Small intestine (tissue), 7 donors: ENCODE results near the gene GBGT1. TPM values are rescaled to one million over a fixed set of nuclear protein-coding genes. Genes with fewer than 3 reads are reported as not detected.

Experiments used
- DNase-seq, 2 donors: peaks; one replicate each; pipeline versions ENCODE4 v3.0.0 to v3.0.0-alpha.2; 2013
- FAIRE-seq: peaks from 2 replicates; lab custom pipeline; 2012; peaks lifted over from hg19 to GRCh38; lab: Jason Lieb, UNC
- H3K27ac ChIP-seq, 3 donors: one replicate each; pipeline ENCODE4 v1.5.1; 2013; ENCODE audit warnings: low read length in 2 of 3, mild to moderate bottlenecking in 2 of 3, control low read depth in 1 of 3, inconsistent platforms in 1 of 3, low read depth in 1 of 3, moderate library complexity in 1 of 3
- H3K27me3 ChIP-seq, 3 donors: one replicate each; pipeline ENCODE4 v1.6.1; 2013; ENCODE audit warnings: low read length in 3 of 3, inconsistent platforms in 1 of 3; ENCODE audit not compliant: control insufficient read depth in 3 of 3, insufficient read depth in 3 of 3
- H3K36me3 ChIP-seq, 3 donors: one replicate each; pipeline ENCODE4 v1.6.1; 2013; ENCODE audit warnings: low read length in 3 of 3, inconsistent platforms in 1 of 3, low read depth in 1 of 3, mild to moderate bottlenecking in 1 of 3, moderate library complexity in 1 of 3; ENCODE audit not compliant: control insufficient read depth in 3 of 3, insufficient read depth in 2 of 3
- H3K4me1 ChIP-seq, 3 donors: one replicate each; pipeline ENCODE4 v1.6.1; 2013; ENCODE audit warnings: low read length in 2 of 3, inconsistent platforms in 1 of 3, low read depth in 1 of 3, mild to moderate bottlenecking in 1 of 3, moderate library complexity in 1 of 3; ENCODE audit not compliant: control insufficient read depth in 3 of 3, insufficient read depth in 2 of 3
- H3K4me3 ChIP-seq, 3 donors: one replicate each; pipeline ENCODE4 v1.5.1; 2013; ENCODE audit warnings: low read length in 3 of 3, control low read depth in 1 of 3, inconsistent platforms in 1 of 3, low read depth in 1 of 3, mild to moderate bottlenecking in 1 of 3, moderate library complexity in 1 of 3
- H3K9me3 ChIP-seq, 2 donors: one replicate each; pipeline ENCODE4 v1.6.1; 2013; ENCODE audit warnings: low read depth in 1 of 2, low read length in 1 of 2; ENCODE audit not compliant: control insufficient read depth in 2 of 2, insufficient read depth in 1 of 2
- WGBS, 3 donors: extraction: QIAGEN DNeasy Blood & Tissue Kit; methylation state at CpG; one replicate each; pipeline ENCODE4 v1.1.7; 2013; 5-methylcytosine and 5-hydroxymethylcytosine counted together
- polyA plus RNA-seq, 4 donors: library from polyadenylated mRNA; stranded (reverse) in 3 of 4; unstranded in 1 of 4; fragments of 200-250 nt in 3 of 4; fragments of 120-200 nt in 1 of 4; gene quantifications; one replicate each; pipeline versions ENCODE4 v1.2.1 to v1.2.3, GENCODE V29; 2013
- donor health status: healthy with polysubstance abuse.
- donor health status: control.
- donor health status: control.
- donor health status: Bipolar disorder and iron deficiency.
- donor health status: healthy.

Gene GBGT1
- polyA plus RNA-seq, 4 donors: 0.45 to 15.4 (median 6.9) TPM

DNA sequence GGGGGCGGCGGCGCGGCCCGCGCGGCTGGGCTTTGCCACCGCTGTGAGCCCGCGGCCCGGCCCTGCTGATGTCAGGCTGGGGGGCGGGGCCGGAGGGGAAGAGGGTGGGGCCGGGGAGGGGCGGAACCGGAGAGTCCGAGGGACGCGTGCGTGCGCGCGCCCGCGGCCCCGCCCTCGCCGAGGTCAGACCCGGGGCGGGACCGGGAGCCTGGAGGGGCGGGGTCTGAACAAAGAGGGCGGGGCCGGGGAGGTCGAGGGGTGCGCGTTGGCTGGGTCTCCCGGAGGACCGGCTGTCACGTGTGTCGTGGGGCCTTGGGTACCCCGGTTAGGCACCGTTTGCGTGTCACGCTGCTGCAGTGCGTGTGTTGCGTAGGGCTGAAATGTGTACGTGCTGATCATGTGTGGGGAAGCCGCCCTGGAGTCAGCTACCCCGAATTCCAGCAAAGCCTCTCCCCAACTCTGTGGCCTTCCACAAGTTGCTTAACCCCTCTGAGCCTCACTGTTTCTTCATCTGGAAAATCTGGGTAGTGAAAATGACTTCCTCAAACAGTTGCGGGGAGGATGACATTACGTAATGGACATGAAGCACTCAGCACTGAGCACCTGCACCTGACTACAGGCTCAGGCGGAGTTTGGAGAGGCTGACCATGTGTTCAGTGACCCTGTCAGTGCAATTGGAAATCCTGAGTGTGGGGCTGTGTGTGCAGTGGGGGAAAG is 42.4 kb downstream of the GBGT1 start, which contains the start of gene RALGDS:
Gene RALGDS, minus strand, starts transcription at position 43 of the 717 bp plus-strand sequence. CDS start 86 bp downstream, outside the sequence.
- Histone ChIP-seq H3K27me3 (no peaks in the 10 kb centered on the region), H3K9me3 (no peaks in the 10 kb centered on the region), H3K4me3 (peak within 1 kb of the TSS; percentile 55 to 85 (median 62)), H3K27ac (peak within 1 kb of the TSS; percentile 81 to 94 (median 90)), H3K4me1 (peaks cover 19 to 55% (median 19%) of the 10 kb centered on the region in 3 donors), H3K36me3 (peaks cover 0 to 32% (median 0%) of the 10 kb centered on the region in 3 donors)
- WGBS, 3 donors: 4 to 10% (median 6%) methylated on average over 27 to 53 of the region's 53 CpGs
- FAIRE-seq (no peak), DNase-seq (peak; percentile 90 to 91)

DNA sequence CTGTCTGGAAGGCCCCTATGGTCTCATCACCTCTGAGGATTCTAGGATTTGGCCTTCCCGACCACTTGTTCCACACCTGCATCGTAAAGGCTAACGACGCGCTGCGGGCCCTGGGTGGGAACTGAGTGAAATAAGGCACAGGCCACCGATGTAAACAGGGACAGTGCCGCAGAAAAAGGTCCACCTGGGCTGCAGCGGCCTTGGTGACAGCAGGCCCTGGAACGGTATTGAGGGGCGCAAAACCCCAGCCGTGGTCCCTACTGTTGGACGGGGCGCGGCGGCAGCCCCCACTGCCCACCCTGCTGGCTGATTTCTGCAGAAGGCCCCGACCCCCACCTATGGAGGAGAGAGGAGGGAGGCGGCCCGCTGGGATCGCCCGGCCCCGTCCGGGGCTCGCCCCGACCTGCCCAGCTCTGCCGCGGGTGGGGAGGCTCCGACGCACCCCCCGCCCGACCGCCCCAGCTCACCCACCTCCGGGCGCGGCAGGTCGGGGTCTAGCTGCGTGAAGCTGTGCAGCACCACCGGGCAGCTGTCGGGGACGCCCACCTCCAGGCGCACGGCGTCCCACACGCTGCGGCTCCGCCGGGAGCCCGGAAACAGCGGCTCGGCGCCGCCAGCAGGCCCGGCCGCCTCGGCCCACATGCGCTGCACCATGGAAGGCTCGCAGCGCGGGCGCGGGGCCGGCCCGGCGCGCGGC is 43.1 kb downstream of the GBGT1 start:
- peaks cover 19 to 51% (median 22%) of the 10 kb centered on the region in 3 donors for H3K4me1 ChIP-seq
- WGBS, 3 donors: 1 to 3% (median 2%) methylated on average over 37 to 66 of the region's 66 CpGs

DNA sequence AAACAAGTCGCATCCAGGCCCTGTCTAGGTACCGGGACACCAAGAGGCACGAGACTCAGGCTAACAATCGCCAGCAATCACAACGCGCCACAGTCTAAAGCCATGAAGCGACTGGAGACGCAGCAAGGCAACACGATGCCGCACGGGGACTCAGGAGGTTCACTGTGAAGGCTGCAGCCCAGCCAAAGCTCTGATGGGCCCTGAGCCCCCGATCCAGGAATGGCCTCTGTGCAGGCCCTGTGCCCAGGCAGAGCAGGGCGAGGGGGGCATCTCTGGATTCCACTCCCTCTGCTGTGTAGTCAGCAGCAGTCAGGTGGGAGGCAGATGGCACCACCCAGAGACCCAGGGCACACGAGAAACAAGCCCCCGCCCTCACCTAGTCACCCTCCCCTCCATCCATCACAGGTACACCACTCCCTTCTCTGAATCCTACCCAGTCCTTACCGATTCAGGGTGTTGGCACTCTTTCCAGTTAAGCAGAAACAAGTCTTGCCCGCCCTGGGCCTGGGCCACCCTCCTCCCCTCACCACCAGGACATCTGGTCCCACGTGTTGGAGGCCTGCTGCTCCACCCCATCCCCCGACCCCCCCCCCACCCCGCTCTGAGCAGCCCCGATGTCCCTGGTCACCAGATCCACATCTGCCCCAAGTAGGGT is 43.7 kb downstream of the GBGT1 start:
- FAIRE-seq: no peak
- 42 to 46% (median 45%) methylated on average over 19 to 21 of the region's 21 CpGs for WGBS, 3 donors
- Histone ChIP-seq H3K27me3 (no peaks in the 10 kb centered on the region), H3K4me3 (peak overlapping the region; percentile 55 to 85 (median 62)), H3K9me3 (no peaks in the 10 kb centered on the region), H3K36me3 (peaks cover 0 to 41% (median 0%) of the 10 kb centered on the region in 3 donors), H3K4me1 (peaks cover 19 to 57% (median 25%) of the 10 kb centered on the region in 3 donors), H3K27ac (peak overlapping the region in 2 of 3 donors; percentile 72 to 87)
- no peak for DNase-seq

More for the DNA sequence above, 43.1 kb downstream of the GBGT1 start:
- no peaks in the 10 kb centered on the region for H3K9me3 ChIP-seq
- H3K27ac ChIP-seq: peak overlapping the region; percentile 72 to 90 (median 87)
- peaks cover 0 to 36% (median 0%) of the 10 kb centered on the region in 3 donors for H3K36me3 ChIP-seq
- peak overlapping the region; percentile 55 to 85 (median 62) for H3K4me3 ChIP-seq
- H3K27me3 ChIP-seq: no peaks in the 10 kb centered on the region
- DNase-seq (peak in 1 of 2 donors; percentile 62), FAIRE-seq (no peak)

DNA sequence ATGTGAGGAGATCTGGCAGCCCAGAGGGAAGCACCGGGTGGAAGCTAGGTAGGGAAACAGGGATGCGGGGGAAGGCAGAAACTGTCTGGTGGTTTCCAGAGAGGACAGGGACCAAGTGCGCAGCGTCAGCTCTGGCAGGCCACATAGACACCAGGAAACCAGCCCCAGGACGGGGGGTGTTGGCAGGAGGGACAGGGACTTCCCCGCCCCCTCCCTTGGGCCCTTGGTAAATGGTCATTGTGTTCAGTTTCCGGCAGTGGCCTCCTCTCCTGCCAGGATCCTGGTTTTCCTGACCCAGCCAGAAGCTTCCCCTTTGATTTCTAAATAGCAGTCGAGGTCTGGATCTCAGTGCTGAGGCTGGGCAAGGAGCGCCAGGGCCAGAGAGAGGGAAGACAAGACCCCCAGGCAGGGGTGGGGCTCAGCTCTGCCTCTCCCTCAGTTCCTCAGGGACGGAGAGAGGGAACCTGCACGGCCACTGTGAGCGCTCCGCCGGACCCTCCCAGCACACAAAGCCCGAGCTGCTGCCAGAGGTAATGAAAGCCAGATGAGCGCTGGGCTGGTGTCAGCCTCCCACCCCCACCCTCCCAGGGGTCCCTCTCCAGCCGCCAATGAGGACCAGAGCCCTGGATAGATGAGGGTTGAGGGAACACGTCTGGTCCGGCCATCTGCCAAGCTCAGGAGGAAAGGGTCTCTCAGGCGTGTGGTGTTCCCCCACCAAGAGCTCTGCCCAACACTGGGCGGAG is 44.4 kb downstream of the GBGT1 start:
- peaks cover 0 to 46% (median 0%) of the 10 kb centered on the region in 3 donors for H3K36me3 ChIP-seq
- H3K27me3 ChIP-seq: no peaks in the 10 kb centered on the region
- peaks cover 19 to 64% (median 29%) of the 10 kb centered on the region in 3 donors for H3K4me1 ChIP-seq
- peak overlapping the region; percentile 15 to 62 (median 42) for H3K27ac ChIP-seq
- no peak for DNase-seq
- H3K9me3 ChIP-seq: no peaks in the 10 kb centered on the region
- H3K4me3 ChIP-seq: peak overlapping the region in 2 of 3 donors; percentile 62 to 85
- WGBS, 3 donors: 68 to 87% (median 85%) methylated on average over 19 to 21 of the region's 21 CpGs
- FAIRE-seq: no peak

DNA sequence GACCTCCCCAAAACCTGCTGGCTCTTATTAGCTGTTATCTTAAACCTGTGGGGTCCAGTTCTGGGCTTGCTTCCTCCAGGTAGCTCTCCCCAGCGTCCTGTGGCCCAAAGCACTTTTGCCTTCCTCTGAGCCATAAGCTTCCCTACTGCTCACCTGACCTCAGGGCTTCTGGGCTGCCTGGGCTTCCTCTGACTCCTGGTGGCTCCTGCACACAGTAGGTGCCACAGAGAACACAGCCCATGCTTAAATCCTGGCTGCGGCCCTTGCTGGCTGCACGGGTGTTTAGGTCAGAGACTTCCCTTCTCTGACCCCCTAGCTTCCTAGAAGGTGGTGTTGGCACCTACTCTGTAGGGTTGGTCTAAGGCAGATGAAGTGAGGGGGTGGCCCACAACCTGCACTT is 45.1 kb downstream of the GBGT1 start:
- DNase-seq: no peak
- Histone ChIP-seq H3K27me3 (no peaks in the 10 kb centered on the region), H3K27ac (no peak overlapping the region), H3K4me1 (peaks cover 23 to 66% (median 30%) of the 10 kb centered on the region in 3 donors), H3K4me3 (no peak overlapping the region), H3K36me3 (peaks cover 0 to 46% (median 0%) of the 10 kb centered on the region in 3 donors), H3K9me3 (no peaks in the 10 kb centered on the region)
- no peak for FAIRE-seq
- WGBS, 3 donors: 81 to 88% (median 82%) methylated on average over 3 of the region's 3 CpGs

DNA sequence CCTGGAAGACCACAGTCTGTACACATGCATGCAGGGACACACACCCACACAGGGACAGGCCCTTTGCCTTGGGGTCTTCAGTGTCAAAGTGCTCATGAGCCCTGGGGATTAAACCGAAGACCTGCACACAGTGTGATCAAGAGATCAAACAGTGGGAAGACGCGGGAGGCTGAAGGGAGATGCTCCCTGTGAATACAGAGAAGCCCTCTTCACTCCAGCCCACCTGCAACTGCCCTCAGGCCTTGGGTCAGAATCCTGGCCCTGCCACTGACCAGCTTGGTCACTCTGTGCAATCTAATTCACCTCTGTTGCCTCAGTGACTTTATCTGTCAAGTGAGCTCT is 45.6 kb downstream of the GBGT1 start:
- no peaks in the 10 kb centered on the region for H3K27me3 ChIP-seq
- H3K4me3 ChIP-seq: no peak overlapping the region
- 84 to 90% (median 87%) methylated on average over 3 of the region's 3 CpGs for WGBS, 3 donors
- H3K36me3 ChIP-seq: peaks cover 0 to 46% (median 0%) of the 10 kb centered on the region in 3 donors
- H3K4me1 ChIP-seq: peaks cover 24 to 66% (median 30%) of the 10 kb centered on the region in 3 donors
- DNase-seq: no peak
- no peak for FAIRE-seq
- H3K27ac ChIP-seq: no peak overlapping the region
- H3K9me3 ChIP-seq: no peaks in the 10 kb centered on the region

DNA sequence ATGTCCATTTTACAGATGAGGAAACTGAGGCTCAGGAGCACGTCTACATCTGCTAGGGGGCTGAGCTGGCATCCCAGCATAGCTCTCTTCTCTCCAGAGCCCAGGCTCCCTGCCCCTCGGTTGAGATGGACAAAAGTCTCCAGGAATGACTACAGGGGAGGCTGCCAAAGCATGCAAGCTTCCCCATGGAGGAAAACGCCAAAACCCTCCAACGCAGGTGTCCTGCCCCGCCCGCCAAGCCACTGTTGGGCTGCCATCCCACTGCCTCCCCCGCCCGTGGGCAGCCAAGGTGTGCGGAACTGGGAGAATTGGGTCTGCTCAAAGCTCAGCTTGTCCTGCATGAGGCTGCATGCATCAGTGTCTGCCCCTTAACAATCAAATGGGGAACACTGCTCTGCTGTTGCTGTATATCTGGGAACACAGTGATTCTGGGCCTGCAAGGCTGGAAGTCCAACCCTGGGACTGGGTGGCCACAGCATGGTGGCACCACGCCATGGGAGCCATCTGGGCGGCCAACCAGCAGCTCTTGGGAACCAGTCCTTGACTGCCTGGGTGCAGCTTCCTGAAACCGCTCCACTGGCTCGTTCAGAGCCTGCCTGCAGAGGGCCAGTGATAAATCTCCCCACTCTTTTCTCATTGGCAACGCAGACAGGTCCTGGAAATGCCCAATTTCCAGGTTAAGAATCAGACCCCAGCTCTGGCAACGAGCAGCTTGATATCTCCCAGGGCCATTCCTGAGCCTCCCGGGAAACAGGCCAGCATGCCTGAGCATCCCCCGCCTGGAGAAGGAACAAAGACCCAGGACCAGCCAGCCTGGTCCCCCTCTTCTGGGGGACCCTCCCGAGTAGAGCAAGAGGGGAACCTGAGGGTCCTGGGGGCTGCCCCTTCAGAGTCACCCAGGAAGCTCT is 46.2 kb downstream of the GBGT1 start:
- peak in 1 of 2 donors; percentile 55 for DNase-seq
- Histone ChIP-seq H3K36me3 (peaks cover 0 to 51% (median 0%) of the 10 kb centered on the region in 3 donors), H3K4me1 (peaks cover 18 to 66% (median 30%) of the 10 kb centered on the region in 3 donors), H3K9me3 (no peaks in the 10 kb centered on the region), H3K27me3 (no peaks in the 10 kb centered on the region), H3K27ac (peak overlapping the region in 2 of 3 donors; percentile 52 to 76), H3K4me3 (no peak overlapping the region)
- 52 to 72% (median 56%) methylated on average over 17 to 18 of the region's 18 CpGs for whole genome bisulfite sequencing, 3 donors
- FAIRE-seq: no peak
